H1 (cell line): ENCODE data around the gene C6orf163. TPM values are rescaled to one million over a fixed set of nuclear protein-coding genes. Genes with fewer than 3 reads are reported as not detected.

Experiments
- CTCF ChIA-PET: fragments of 300-600 bp; sonication (Branson Sonifier 250); formaldehyde crosslinking; loops from one replicate; lab custom pipeline; 2021; ENCODE audit not compliant: partially characterized antibody; lab: Charles Lee
- POLR2A ChIA-PET: fragments of 300-600 bp; sonication (Branson Sonifier 250); formaldehyde crosslinking; loops from one replicate; lab custom pipeline; 2021; ENCODE audit warnings: inconsistent platforms; ENCODE audit not compliant: partially characterized antibody; lab: Charles Lee
- DNase-seq, 2 experiments: peaks; one replicate each; pipeline versions ENCODE4 v3.0.0 to v3.0.0-alpha.2; 2010 to 2022; ENCODE audit warnings: low spot score in 2 of 2, low read depth in 1 of 2, mixed read lengths in 1 of 2
- FAIRE-seq: peaks from 2 replicates; lab custom pipeline; 2011; peaks lifted over from hg19 to GRCh38; lab: Jason Lieb, UNC
- H2AFZ ChIP-seq: 2 replicates; pipeline ENCODE4 v1.8.1; 2012; ENCODE audit warnings: low read length, inconsistent platforms
- H2AK5ac ChIP-seq: 2 replicates; pipeline ENCODE4 v1.6.1; 2013; ENCODE audit warnings: low read depth, low read length
- H2BK120ac ChIP-seq: replicated peaks from 2 replicates; pipeline ENCODE3; 2013; ENCODE audit warnings: low read depth, low read length, inconsistent platforms
- H2BK12ac ChIP-seq: 2 replicates; pipeline ENCODE4 v1.6.1; 2013; ENCODE audit warnings: low read depth, low read length
- H2BK15ac ChIP-seq: 2 replicates; pipeline ENCODE4 v1.6.1; 2013; ENCODE audit warnings: low read length
- H2BK20ac ChIP-seq: 2 replicates; pipeline ENCODE4 v1.6.1; 2013; ENCODE audit warnings: low read length
- H2BK5ac ChIP-seq: 2 replicates; pipeline ENCODE4 v1.6.1; 2013; ENCODE audit warnings: low read depth, low read length
- H3K14ac ChIP-seq: 2 replicates; pipeline ENCODE4 v1.6.1; 2013; ENCODE audit warnings: inconsistent platforms; ENCODE audit not compliant: insufficient read length
- H3K18ac ChIP-seq: 2 replicates; pipeline ENCODE4 v1.6.1; 2013; ENCODE audit warnings: low read length; ENCODE audit errors: extremely low read depth
- H3K23ac ChIP-seq: 2 replicates; pipeline ENCODE4 v1.6.1; 2013; ENCODE audit warnings: inconsistent platforms; ENCODE audit not compliant: insufficient read length
- H3K23me2 ChIP-seq: 2 replicates; pipeline ENCODE4 v1.6.1; 2013; ENCODE audit warnings: low read depth, low read length
- H3K27ac ChIP-seq: 2 replicates; pipeline ENCODE4 v1.6.1; 2011; ENCODE audit warnings: low read depth, low read length, inconsistent platforms
- H3K27me3 ChIP-seq, 4 experiments: replicated peaks in 1 of 4; 1 replicate in 1 of 4; 2 replicates in 3 of 4; pipeline versions ENCODE4 v1.6.1 to v1.8.1; 2011 to 2013; ENCODE audit warnings: low read length in 3 of 4, mild to moderate bottlenecking in 3 of 4, inconsistent platforms in 2 of 4, mixed read lengths in 2 of 4, moderate library complexity in 1 of 4; ENCODE audit not compliant: control insufficient read depth in 3 of 4, insufficient read depth in 3 of 4; ENCODE audit errors: extremely low read depth in 1 of 4
- H3K36me3 ChIP-seq, 4 experiments: 2 replicates each; pipeline versions ENCODE4 v1.6.1 to v1.8.1; 2011 to 2013; ENCODE audit warnings: mild to moderate bottlenecking in 4 of 4, low read length in 3 of 4, moderate library complexity in 2 of 4, control low read depth in 1 of 4, inconsistent platforms in 1 of 4; ENCODE audit not compliant: insufficient read depth in 4 of 4, control insufficient read depth in 2 of 4
- H3K4ac ChIP-seq: replicated peaks from 2 replicates; pipeline ENCODE3; 2013; ENCODE audit warnings: low read length, low read depth, mixed read lengths, inconsistent platforms; ENCODE audit not compliant: insufficient read length
- H3K4me1 ChIP-seq, 4 experiments: replicated peaks in 1 of 4; 1 replicate in 1 of 4; 2 replicates in 3 of 4; pipeline versions ENCODE4 v1.6.1 to v1.8.1; 2011 to 2013; ENCODE audit warnings: low read length in 3 of 4, inconsistent platforms in 2 of 4, mixed read lengths in 1 of 4; ENCODE audit not compliant: insufficient read depth in 4 of 4, control insufficient read depth in 3 of 4
- H3K4me2 ChIP-seq, 2 experiments: 2 replicates each; pipeline versions ENCODE4 v1.6.1 to v1.8.1; 2011 to 2013; ENCODE audit warnings: low read depth in 2 of 2, low read length in 2 of 2, control low read depth in 1 of 2, inconsistent platforms in 1 of 2, mild to moderate bottlenecking in 1 of 2; ENCODE audit not compliant: insufficient read depth in 1 of 2
- H3K4me3 ChIP-seq, 4 experiments: fragments of 200-600, 300-600 bp in 1 of 4; sonication (generic), shearing (Covaris generic), sonication (Bioruptor Twin) in 1 of 4; 2 replicates each; pipeline versions ENCODE4 v1.5.1 to v1.8.1; 2011 to 2016; ENCODE audit warnings: low read length in 4 of 4, low read depth in 3 of 4, control low read depth in 2 of 4, inconsistent platforms in 2 of 4, mild to moderate bottlenecking in 2 of 4, mixed read lengths in 1 of 4, moderate library complexity in 1 of 4; ENCODE audit not compliant: insufficient read depth in 2 of 4; ENCODE audit errors: extremely low read depth in 1 of 4
- H3K56ac ChIP-seq: replicated peaks from 2 replicates; pipeline ENCODE3; 2013; ENCODE audit warnings: low read depth, mild to moderate bottlenecking, mixed read lengths, low read length, inconsistent platforms; ENCODE audit not compliant: insufficient read length
- H3K79me1 ChIP-seq: 2 replicates; pipeline ENCODE4 v1.6.1; 2013; ENCODE audit warnings: low read depth, low read length, control low read depth
- H3K79me2 ChIP-seq, 2 experiments: 2 replicates each; pipeline versions ENCODE4 v1.6.1 to v1.8.1; 2012 to 2013; ENCODE audit warnings: low read length in 2 of 2, mild to moderate bottlenecking in 2 of 2, inconsistent platforms in 1 of 2; ENCODE audit not compliant: insufficient read depth in 2 of 2, control insufficient read depth in 1 of 2
- H3K9ac ChIP-seq, 4 experiments: replicated peaks in 1 of 4; 1 replicate in 1 of 4; 2 replicates in 3 of 4; pipeline versions ENCODE4 v1.6.1 to v1.8.1; 2011 to 2013; ENCODE audit warnings: low read depth in 3 of 4, low read length in 3 of 4, control low read depth in 2 of 4, mild to moderate bottlenecking in 2 of 4, moderate library complexity in 2 of 4, inconsistent platforms in 1 of 4; ENCODE audit errors: extremely low read depth in 1 of 4
- H3K9me3 ChIP-seq, 2 experiments: 2 replicates each; pipeline versions ENCODE4 v1.6.1 to v1.8.1; 2012 to 2013; ENCODE audit warnings: mild to moderate bottlenecking in 2 of 2, moderate library complexity in 2 of 2, control low read depth in 1 of 2, inconsistent platforms in 1 of 2, low read depth in 1 of 2, low read length in 1 of 2, mixed read lengths in 1 of 2; ENCODE audit not compliant: insufficient read depth in 2 of 2
- H4K20me1 ChIP-seq, 2 experiments: replicated peaks in 1 of 2; 2 replicates each; pipeline versions ENCODE3 to v1.8.1; 2011 to 2013; ENCODE audit warnings: inconsistent platforms in 2 of 2, low read length in 2 of 2, mild to moderate bottlenecking in 1 of 2; ENCODE audit not compliant: insufficient read depth in 2 of 2, control insufficient read depth in 1 of 2
- H4K5ac ChIP-seq: 2 replicates; pipeline ENCODE4 v1.6.1; 2013; ENCODE audit warnings: low read length, low read depth, mixed read lengths, inconsistent platforms; ENCODE audit not compliant: insufficient read length
- H4K8ac ChIP-seq: 2 replicates; pipeline ENCODE4 v1.8.0; 2013; ENCODE audit warnings: mild to moderate bottlenecking, moderate library complexity, low read length, inconsistent platforms; ENCODE audit not compliant: insufficient read depth; ENCODE audit errors: extremely low read depth
- H4K91ac ChIP-seq: replicated peaks from 2 replicates; pipeline ENCODE3; 2013; ENCODE audit warnings: low read length, mixed read lengths, inconsistent platforms; ENCODE audit not compliant: insufficient read length
- ASH2L ChIP-seq: fragments of 200-600, 300-600 bp; sonication (generic); IDR thresholded peaks from one replicate; pipeline ENCODE4 v1.7.1; 2017; ENCODE audit warnings: low read length
- RAD21 ChIP-seq, 2 experiments: IDR thresholded peaks in 1 of 2; conservative IDR thresholded peaks in 1 of 2; 2 replicates each; pipeline ENCODE4 v1.6.1; 2011; ENCODE audit warnings: low read depth in 2 of 2, low read length in 2 of 2, improper control_type of control experiment in 1 of 2, inconsistent platforms in 1 of 2, mild to moderate bottlenecking in 1 of 2, moderate library complexity in 1 of 2
- SAP30 ChIP-seq: fragments of 300-600 bp; sonication (generic); IDR thresholded peaks from 2 replicates; pipeline ENCODE4 v1.7.1; 2012; ENCODE audit warnings: low read length, moderate library complexity, mild to moderate bottlenecking, inconsistent platforms; ENCODE audit not compliant: insufficient read depth, insufficient replicate concordance
- SP2 ChIP-seq: IDR thresholded peaks from 2 replicates; pipeline ENCODE4 v1.6.1; 2012; ENCODE audit warnings: mild to moderate bottlenecking, low read length, inconsistent platforms
- SP4 ChIP-seq: IDR thresholded peaks from 2 replicates; pipeline ENCODE4 v1.6.1; 2012; ENCODE audit warnings: low read length, inconsistent platforms
- WGBS, 2 experiments: shearing (Covaris generic) in 1 of 2; methylation state at CpG; one replicate each; pipeline versions ENCODE4 v1.1.6 to v1.1.7; 2013 to 2015; ENCODE audit warnings: low lambda C conversion rate in 2 of 2, mixed read lengths in 2 of 2, inconsistent platforms in 1 of 2, low coverage in 1 of 2, missing lambda C conversion rate in 1 of 2; ENCODE audit not compliant: insufficient replicate concordance in 2 of 2, insufficient coverage in 1 of 2, insufficient read length in 1 of 2; ENCODE audit errors: extremely low coverage in 1 of 2, missing lambda C conversion rate in 1 of 2; 5-methylcytosine and 5-hydroxymethylcytosine counted together
- polyA plus RNA-seq, 7 experiments: library from polyadenylated mRNA; depleted of rRNA in 3 of 7; stranded (reverse) in 5 of 7; unstranded in 2 of 7; fragments of >200 nt in 5 of 7; fragments of 200-250 nt in 2 of 7; gene quantifications; 1 replicate in 5 of 7; 2 replicates in 1 of 7; 4 replicates in 1 of 7; pipeline versions ENCODE4 v1.2.1 to v1.2.3, GENCODE V29; 2011 to 2013; ENCODE audit warnings: missing spikeins in 2 of 7, mixed read lengths in 2 of 7
- total RNA-seq: library from RNA; stranded (reverse); fragmentation: NEBNext Ultra II Directional; extraction: Animal tissue kit (Norgen Biotek cat#: 25700); gene quantifications from 2 replicates; pipeline ENCODE4 v1.2.1, GENCODE V29; 2021

The C6orf163 gene
- total and polyA plus RNA-seq, 2 of the 8 experiments (the other 6 are each of a cell fraction or from before 2014, with no cell fraction given), result 0.36 to 1.5 TPM

GRCh38 chr6:87308970-87309369, 35.6 kb upstream of the C6orf163 start:
- H3K23ac ChIP-seq, result no peak overlapping the region
- DNase-seq, result no peak
- H3K4ac ChIP-seq, result no peak overlapping the region
- H2BK120ac ChIP-seq, result no peak overlapping the region
- FAIRE-seq, result no peak
- H3K27ac ChIP-seq, result no peak overlapping the region
- H2AFZ ChIP-seq, result no peak overlapping the region
- H4K91ac ChIP-seq, result no peak overlapping the region
- no peak overlapping the region for H4K8ac ChIP-seq
- no peaks in the 10 kb centered on the region for H3K79me1 ChIP-seq
- CTCF ChIA-PET, result interaction anchor here (1.0 to 4.5 kb wide), 3 partner anchors 11 to 85 kb away, joined by 3 to 23 read pairs (median 5); partner anchors contain the start of gene SMIM8
- H3K4me3 ChIP-seq, result no peak overlapping the region
- H2AK5ac ChIP-seq, result no peak overlapping the region
- no peak overlapping the region for H3K56ac ChIP-seq
- no peak overlapping the region for H3K9ac ChIP-seq
- POLR2A ChIA-PET, result no interaction called here
- H2BK15ac ChIP-seq, result no peak overlapping the region
- H3K23me2 ChIP-seq, result no peaks in the 10 kb centered on the region
- no peak overlapping the region for H2BK20ac ChIP-seq
- H3K14ac ChIP-seq, result no peak overlapping the region
- no peak overlapping the region for H2BK12ac ChIP-seq
- no peaks in the 10 kb centered on the region for H3K79me2 ChIP-seq
- no peaks in the 10 kb centered on the region for H3K36me3 ChIP-seq
- H3K4me2 ChIP-seq, result no peak overlapping the region
- H4K20me1 ChIP-seq, result no peaks in the 10 kb centered on the region
- H3K18ac ChIP-seq, result no peak overlapping the region
- 83% methylated on average over 4 of the region's 4 CpGs; no CpG with 5 or more reads in 1 of the 2 experiments for WGBS, 2 experiments
- TF ChIP-seq SP2 (no peak), RAD21 (IDR thresholded peaks at IDR 0.05 in 1 of 2, conservative IDR thresholded peaks at IDR 0.05 in 1 of 2; ENCODE audit: low read depth in 2 of 2, low read length in 2 of 2) (no peak), SAP30 (no peak), ASH2L (no peak), SP4 (no peak)
- TF ChIP-seq, all 59 proteins: peak for 0
- Histone ChIP-seq H4K5ac (no peak overlapping the region), H2BK5ac (no peak overlapping the region), H3K27me3 (no peaks in the 10 kb centered on the region), H3K4me1 (no peaks in the 10 kb centered on the region), H3K9me3 (no peaks in the 10 kb centered on the region)
